Osteoblast (primary cell): ENCODE results near the gene AMOTL2. TPM values are rescaled to one million over a fixed set of nuclear protein-coding genes. Genes with fewer than 3 reads are reported as not detected.

Experiments used
- DNase-seq: peaks from one replicate; pipeline ENCODE4 v3.0.0; 2011; ENCODE audit warnings: low spot score, mixed read lengths; ENCODE audit not compliant: insufficient read length; ENCODE audit errors: missing footprints
- H2AFZ ChIP-seq: 2 replicates; pipeline ENCODE4 v1.6.0; 2011; ENCODE audit warnings: mild to moderate bottlenecking, low read length
- H3K27ac ChIP-seq: 2 replicates; pipeline ENCODE4 v1.5.1; 2011; ENCODE audit warnings: mild to moderate bottlenecking, low read depth, low read length, moderate library complexity
- H3K27me3 ChIP-seq: 2 replicates; pipeline ENCODE4 v1.6.0; 2012; ENCODE audit warnings: mild to moderate bottlenecking, control low read depth, inconsistent platforms, low read length, moderate library complexity; ENCODE audit not compliant: insufficient read depth
- H3K36me3 ChIP-seq: 2 replicates; pipeline ENCODE4 v1.5.1; 2011; ENCODE audit warnings: mild to moderate bottlenecking, low read length, control low read depth, moderate library complexity; ENCODE audit not compliant: insufficient read depth
- H3K4me1 ChIP-seq: 2 replicates; pipeline ENCODE4 v1.5.1; 2011; ENCODE audit warnings: mild to moderate bottlenecking, low read length, control low read depth, moderate library complexity; ENCODE audit not compliant: insufficient read depth
- H3K4me2 ChIP-seq: 2 replicates; pipeline ENCODE4 v1.6.0; 2011; ENCODE audit warnings: mild to moderate bottlenecking, low read length; ENCODE audit not compliant: insufficient read depth
- H3K4me3 ChIP-seq: fragments of 200-600 bp; sonication (generic); 3 replicates; pipeline ENCODE4 v1.5.1; 2012; ENCODE audit warnings: mild to moderate bottlenecking, low read length, inconsistent platforms; ENCODE audit not compliant: insufficient read depth
- H3K79me2 ChIP-seq: 2 replicates; pipeline ENCODE4 v1.6.0; 2012; ENCODE audit warnings: mild to moderate bottlenecking, low read length, control low read depth, inconsistent platforms; ENCODE audit not compliant: insufficient read depth
- H3K9me3 ChIP-seq: 2 replicates; pipeline ENCODE4 v1.5.1; 2011; ENCODE audit warnings: low read depth, low read length, control low read depth
- H4K20me1 ChIP-seq: 2 replicates; pipeline ENCODE4 v1.6.0; 2012; ENCODE audit warnings: mild to moderate bottlenecking, low read length, control low read depth; ENCODE audit not compliant: insufficient read depth
- CTCF ChIP-seq: IDR thresholded peaks from 2 replicates; pipeline ENCODE4 v1.5.1; 2011; ENCODE audit warnings: mild to moderate bottlenecking, low read depth, low read length, moderate library complexity; ENCODE audit errors: extremely low read depth
- total RNA-seq: library from RNA; depleted of rRNA; stranded (reverse); fragments of >200 nt; gene quantifications from 2 replicates; pipeline ENCODE4 v1.2.3, GENCODE V29; 2012

The AMOTL2 gene
- total RNA-seq, 1 donor, result 300 TPM

- Histone ChIP-seq H3K27ac (peak overlapping the region; percentile 94), H3K4me3 (peak overlapping the region; percentile 33)
- TF ChIP-seq CTCF, result no peak
These were observed 46.7 kb downstream of the AMOTL2 start for GRCh38 chr3:134327594-134327975.

GRCh38 chr3:134326760-134327593 lies 47.3 kb downstream of the AMOTL2 start:
- H2AFZ ChIP-seq, result no peak overlapping the region

More at GRCh38 chr3:134327594-134327975, 46.7 kb downstream of the AMOTL2 start:
- no peaks in the 10 kb centered on the region for H3K27me3 ChIP-seq
- DNase-seq, result no peak
- no peaks in the 10 kb centered on the region for H3K79me2 ChIP-seq
- H3K9me3 ChIP-seq, result no peaks in the 10 kb centered on the region
- peak overlapping the region; percentile 61 for H3K4me2 ChIP-seq
- peaks cover 77% of the 10 kb centered on the region for H3K4me1 ChIP-seq
- no peaks in the 10 kb centered on the region for H4K20me1 ChIP-seq
- H3K36me3 ChIP-seq, result no peaks in the 10 kb centered on the region
- H2AFZ ChIP-seq, result no peak overlapping the region

GRCh38 chr3:134326126-134326525 lies 48.1 kb downstream of the AMOTL2 start:
- no peaks in the 10 kb centered on the region for H3K27me3 ChIP-seq
- H3K27ac ChIP-seq, result peak overlapping the region; percentile 94
- H3K4me1 ChIP-seq, result peaks cover 62% of the 10 kb centered on the region
- H3K79me2 ChIP-seq, result no peaks in the 10 kb centered on the region
- no peak overlapping the region for H2AFZ ChIP-seq
- peak overlapping the region; percentile 4 for H3K4me2 ChIP-seq
- H3K4me3 ChIP-seq, result no peak overlapping the region
- no peaks in the 10 kb centered on the region for H3K36me3 ChIP-seq
- TF ChIP-seq CTCF, result no peak
- DNase-seq, result no peak
- no peaks in the 10 kb centered on the region for H4K20me1 ChIP-seq
- no peaks in the 10 kb centered on the region for H3K9me3 ChIP-seq

More at GRCh38 chr3:134326760-134327593, 47.3 kb downstream of the AMOTL2 start:
- H3K79me2 ChIP-seq, result no peaks in the 10 kb centered on the region
- H3K9me3 ChIP-seq, result no peaks in the 10 kb centered on the region
- no peaks in the 10 kb centered on the region for H3K27me3 ChIP-seq
- peak overlapping the region; percentile 61 for H3K4me2 ChIP-seq
- H3K36me3 ChIP-seq, result no peaks in the 10 kb centered on the region
- peaks cover 70% of the 10 kb centered on the region for H3K4me1 ChIP-seq
- H3K4me3 ChIP-seq, result peak overlapping the region; percentile 33
- no peaks in the 10 kb centered on the region for H4K20me1 ChIP-seq
- DNase-seq, result peak; percentile 96
- H3K27ac ChIP-seq, result peak overlapping the region; percentile 94
- no peak for TF ChIP-seq CTCF

- H3K27ac ChIP-seq, result peak overlapping the region; percentile 94
- H3K27me3 ChIP-seq, result no peaks in the 10 kb centered on the region
- DNase-seq, result no peak
- no peaks in the 10 kb centered on the region for H3K9me3 ChIP-seq
- TF ChIP-seq CTCF, result no peak
- peaks cover 61% of the 10 kb centered on the region for H3K4me1 ChIP-seq
- no peak overlapping the region for H3K4me2 ChIP-seq
- H3K79me2 ChIP-seq, result no peaks in the 10 kb centered on the region
- H2AFZ ChIP-seq, result no peak overlapping the region
- no peaks in the 10 kb centered on the region for H4K20me1 ChIP-seq
- no peak overlapping the region for H3K4me3 ChIP-seq
- no peaks in the 10 kb centered on the region for H3K36me3 ChIP-seq
These were observed 48.5 kb downstream of the AMOTL2 start for GRCh38 chr3:134325706-134326105.
